Neuron (in vitro differentiated cells): ENCODE results near the gene FAM53C.
"Not testable (repeated sequence)": the region's sequence is repeated elsewhere in the genome, so short reads cannot be mapped to it uniquely, and the experiment has no call there.

Experiments used
- H2AFZ ChIP-seq: one replicate; pipeline ENCODE4 v1.6.1; 2013; ENCODE audit warnings: low read depth, mild to moderate bottlenecking, inconsistent platforms, low read length, moderate library complexity
- H3K27me3 ChIP-seq: one replicate; pipeline ENCODE4 v1.6.1; 2013; ENCODE audit warnings: low read length; ENCODE audit not compliant: insufficient read depth
- H3K36me3 ChIP-seq: one replicate; pipeline ENCODE4 v1.6.1; 2013; ENCODE audit warnings: low read length; ENCODE audit not compliant: insufficient read depth
- H3K4me1 ChIP-seq: one replicate; pipeline ENCODE4 v1.6.1; 2013; ENCODE audit warnings: low read length; ENCODE audit not compliant: insufficient read depth
- H3K4me3 ChIP-seq: 2 replicates; pipeline ENCODE4 v1.5.1; 2013; ENCODE audit warnings: mild to moderate bottlenecking, low read length, moderate library complexity
- H3K9me3 ChIP-seq: one replicate; pipeline ENCODE4 v1.6.1; 2013; ENCODE audit warnings: low read length

Gene FAM53C

DNA sequence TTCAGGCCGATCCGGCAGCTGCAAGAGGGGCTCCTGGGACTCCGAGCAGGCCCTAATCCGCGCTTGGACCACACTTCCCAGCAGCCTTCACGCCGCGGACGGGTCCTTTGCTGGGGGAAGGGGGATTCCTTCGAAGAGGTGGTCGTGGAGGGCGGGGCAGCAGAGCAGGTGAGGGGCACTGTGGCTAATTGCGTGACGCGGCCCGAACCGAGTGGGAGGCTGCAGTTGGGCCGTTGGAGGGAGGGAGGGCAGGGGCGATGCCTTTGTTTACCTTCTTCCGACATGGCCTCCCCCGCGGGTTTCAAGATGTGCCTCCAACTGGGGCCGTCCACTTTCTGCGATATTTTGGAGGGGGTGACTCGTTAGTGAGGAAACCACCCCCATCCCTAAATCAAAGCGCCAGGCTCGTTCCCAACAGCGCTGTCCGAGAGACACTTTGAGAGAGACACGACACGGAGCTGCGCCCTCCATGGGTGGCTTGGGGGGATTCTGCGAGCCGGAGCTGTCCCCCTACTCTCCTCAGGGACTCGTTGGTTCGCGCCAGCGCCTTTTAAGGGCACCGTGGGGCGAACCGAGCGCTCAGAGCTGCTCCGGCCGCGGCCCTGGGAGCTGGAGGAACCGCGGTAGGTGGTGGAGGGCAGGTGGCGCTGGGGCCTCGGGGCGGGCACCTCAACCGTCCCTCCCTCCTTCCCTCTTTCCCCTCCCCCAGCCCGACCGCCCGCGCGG, at the start of gene FAM53C:
Gene FAM53C, plus strand, starts transcription at position 582 of the 726 bp plus-strand sequence. CDS start 3,070 bp downstream, outside the sequence.
- Histone ChIP-seq H3K9me3 (no peaks in the 10 kb centered on the region), H3K4me3 (peak within 1 kb of the TSS; percentile 97), H3K27me3 (no peaks in the 10 kb centered on the region)

DNA sequence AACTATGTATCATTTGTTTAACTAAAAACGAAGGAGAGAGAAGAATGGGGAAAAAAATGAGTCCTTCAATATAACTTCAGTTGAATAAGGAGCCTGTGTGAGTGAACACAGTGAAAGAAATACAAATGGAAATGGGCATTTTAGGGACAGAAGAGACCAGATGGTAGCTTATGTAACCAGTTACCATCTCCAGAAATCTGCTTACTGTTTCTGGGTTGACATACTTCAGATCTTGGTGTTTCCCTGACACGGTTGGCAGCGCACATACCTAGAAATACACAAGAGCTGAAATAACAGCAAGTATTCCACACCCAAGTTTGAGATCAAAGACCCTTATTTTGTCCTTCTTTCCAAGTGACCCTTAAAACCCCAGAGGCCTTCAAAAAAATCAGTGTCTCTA, 48.8 kb upstream of the FAM53C start:
- peaks cover 37% of the 10 kb centered on the region for H3K36me3 ChIP-seq
- no peaks in the 10 kb centered on the region for H3K27me3 ChIP-seq
- no peak overlapping the region for H3K4me3 ChIP-seq
- H3K4me1 ChIP-seq = no peaks in the 10 kb centered on the region
- no peaks in the 10 kb centered on the region for H3K9me3 ChIP-seq
- H2AFZ ChIP-seq = no peak overlapping the region

More for the DNA sequence above, at the start of gene FAM53C:
- Histone ChIP-seq H2AFZ (peak within 1 kb of the TSS; percentile 85), H3K4me1 (peaks cover 18% of the 10 kb centered on the region), H3K36me3 (peaks cover 25% of the 10 kb centered on the region)

DNA sequence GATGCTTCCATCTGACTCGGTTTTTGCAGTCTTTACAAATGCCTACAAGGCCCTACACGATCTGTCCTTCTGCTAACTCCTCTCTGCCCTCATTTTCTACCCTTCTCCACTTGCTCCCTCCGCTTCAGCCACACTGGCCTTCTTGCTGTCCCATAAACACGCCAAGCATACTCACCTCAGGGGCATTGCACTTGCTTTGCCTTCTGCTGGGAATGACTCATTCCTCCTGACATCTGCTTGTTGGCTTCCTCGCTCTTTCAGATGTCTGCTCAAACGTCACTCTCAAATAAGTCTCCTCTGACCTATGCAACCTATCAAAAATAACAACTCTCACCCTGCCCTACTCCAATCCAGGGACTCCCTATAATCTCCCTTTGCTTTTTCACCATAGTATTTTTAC, 34.7 kb upstream of the FAM53C start:
- Histone ChIP-seq H3K4me1 (no peaks in the 10 kb centered on the region), H3K9me3 (peaks cover 3% of the 10 kb centered on the region), H3K36me3 (peaks cover 3% of the 10 kb centered on the region), H2AFZ (no peak overlapping the region), H3K27me3 (no peaks in the 10 kb centered on the region), H3K4me3 (no peak overlapping the region)

DNA sequence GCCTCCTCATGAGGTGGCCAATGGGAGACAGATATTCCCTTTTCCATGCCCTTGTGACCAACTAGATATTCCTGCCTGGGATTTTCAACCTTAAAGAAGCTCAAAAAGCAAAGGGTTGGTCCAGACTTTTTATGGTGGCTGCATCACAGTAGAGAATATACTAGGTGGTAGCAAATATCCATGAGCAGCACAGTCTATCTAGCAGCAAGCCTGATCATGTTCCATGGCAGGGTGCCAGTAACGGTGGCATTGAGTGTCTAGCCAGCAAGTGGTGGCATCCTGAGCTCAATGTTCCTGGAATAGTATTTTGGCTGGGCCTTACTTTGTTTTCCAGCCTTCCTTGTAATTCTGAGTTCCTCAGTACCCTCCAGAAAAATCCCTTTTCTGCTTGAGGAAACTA, 32.3 kb upstream of the FAM53C start:
- H2AFZ ChIP-seq = no peak overlapping the region
- no peaks in the 10 kb centered on the region for H3K9me3 ChIP-seq
- H3K4me1 ChIP-seq = no peaks in the 10 kb centered on the region
- no peak overlapping the region for H3K4me3 ChIP-seq
- peaks cover 14% of the 10 kb centered on the region for H3K36me3 ChIP-seq
- no peaks in the 10 kb centered on the region for H3K27me3 ChIP-seq

DNA sequence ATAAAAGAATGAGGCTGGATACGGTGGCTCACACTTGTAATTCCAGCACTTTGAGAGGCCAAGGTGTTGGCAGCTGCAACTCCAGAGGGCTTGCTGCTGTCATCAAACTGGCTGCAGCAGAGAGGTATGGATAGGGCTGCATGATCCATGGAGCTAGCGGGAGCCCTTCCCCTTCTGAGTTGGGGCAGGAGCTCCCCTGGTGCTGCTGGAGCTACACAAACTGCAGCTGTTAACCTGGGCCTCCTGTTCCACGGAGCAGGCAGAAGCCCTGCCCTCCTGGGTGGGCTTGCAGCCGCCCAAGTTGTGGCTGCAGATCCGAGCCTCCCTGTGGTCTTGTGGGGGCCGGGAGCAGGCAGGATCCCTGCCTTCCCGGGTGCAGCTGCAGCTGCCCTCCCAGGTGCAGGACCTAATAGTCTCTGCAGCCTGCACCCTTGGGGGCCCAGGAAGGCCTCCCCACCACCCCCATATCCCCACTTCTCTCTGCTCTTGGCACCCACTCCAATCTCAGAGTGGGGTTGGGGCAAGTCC, 22.3 kb upstream of the FAM53C start:
- Histone ChIP-seq H3K27me3 (no peaks in the 10 kb centered on the region), H3K4me3 (no peak overlapping the region), H3K36me3 (peaks cover 45% of the 10 kb centered on the region), H2AFZ (no peak overlapping the region), H3K9me3 (no peaks in the 10 kb centered on the region), H3K4me1 (no peaks in the 10 kb centered on the region)

DNA sequence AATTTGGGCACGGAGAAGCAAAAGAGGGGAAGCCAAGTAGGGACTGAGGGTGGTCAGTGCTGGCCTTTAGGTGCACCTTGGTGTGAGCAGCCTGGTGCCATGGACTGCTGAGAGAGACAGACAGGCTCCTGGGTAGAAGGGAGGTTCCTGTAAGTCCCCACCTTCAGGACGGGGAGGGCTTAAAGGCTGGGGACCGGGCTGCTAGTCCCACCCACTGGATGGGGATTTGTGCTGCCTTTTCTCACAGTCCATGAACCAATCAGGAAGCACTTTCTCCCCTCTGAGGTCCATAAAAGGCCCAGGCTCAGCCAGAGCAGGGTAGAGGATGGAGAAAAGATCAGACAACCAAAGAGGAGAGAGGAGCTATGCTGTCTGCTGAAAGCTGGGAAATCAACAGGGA, 21.7 kb upstream of the FAM53C start:
- Histone ChIP-seq H3K4me3 (no peak overlapping the region), H3K4me1 (no peaks in the 10 kb centered on the region), H3K27me3 (no peaks in the 10 kb centered on the region), H3K9me3 (no peaks in the 10 kb centered on the region), H2AFZ (no peak overlapping the region), H3K36me3 (peaks cover 45% of the 10 kb centered on the region)

DNA sequence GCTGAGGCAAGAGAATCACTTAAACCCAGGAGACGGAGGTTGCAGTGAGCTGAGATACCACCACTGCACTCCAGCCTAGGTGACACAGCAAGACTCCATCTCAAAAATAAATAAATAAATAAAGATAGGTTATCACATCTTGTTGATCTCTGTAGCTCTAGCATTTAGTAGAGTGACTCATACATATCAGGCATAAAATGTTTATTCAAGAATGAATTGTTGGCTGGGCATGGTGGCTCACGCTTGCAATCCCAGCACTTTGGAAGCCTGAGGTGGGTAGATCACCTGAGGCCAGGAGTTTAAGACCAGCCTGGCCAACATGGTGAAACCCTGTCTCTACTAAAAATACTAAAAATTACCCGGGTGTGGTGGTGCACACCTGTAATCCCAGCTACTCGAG, 19.9 kb upstream of the FAM53C start:
- H3K4me1 ChIP-seq, H3K9me3 ChIP-seq, H3K27me3 ChIP-seq, H2AFZ ChIP-seq, H3K4me3 ChIP-seq: not testable (repeated sequence)
- peaks cover 38% of the 10 kb centered on the region for H3K36me3 ChIP-seq

DNA sequence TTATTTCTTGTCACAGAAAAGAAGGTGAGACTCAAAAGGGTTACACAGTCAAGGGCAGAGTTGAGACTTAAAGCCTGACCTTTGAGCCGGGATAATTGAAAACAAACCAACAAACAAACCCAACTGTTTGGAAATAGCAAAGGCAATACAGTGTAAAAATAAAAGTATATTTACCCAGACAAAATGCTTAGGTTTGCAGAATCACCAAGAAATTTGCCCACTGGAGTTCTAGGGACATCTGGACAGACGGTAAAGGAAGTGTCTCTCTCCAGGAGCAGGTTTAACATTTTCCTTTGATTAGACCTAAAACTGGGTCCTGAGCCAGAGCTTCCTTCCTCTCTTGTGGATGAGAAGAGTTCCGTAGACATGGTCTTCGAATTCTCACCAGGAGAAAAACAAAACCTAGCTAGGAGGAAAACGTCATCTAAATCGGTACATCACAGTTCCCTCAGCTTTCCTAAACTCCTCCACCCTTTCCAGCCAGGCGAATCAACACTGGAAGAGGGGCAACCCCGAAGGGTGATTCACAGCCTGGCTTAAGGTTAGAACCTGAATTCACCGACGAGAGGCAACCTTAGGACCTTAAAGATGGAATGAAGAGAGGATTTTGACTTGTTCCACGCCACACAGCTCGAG, 7.1 kb upstream of the FAM53C start:
- Histone ChIP-seq H3K9me3 (no peaks in the 10 kb centered on the region), H3K4me3 (peak overlapping the region; percentile 72), H2AFZ (peak overlapping the region; percentile 66), H3K36me3 (peaks cover 6% of the 10 kb centered on the region), H3K27me3 (no peaks in the 10 kb centered on the region), H3K4me1 (peaks cover 10% of the 10 kb centered on the region)

DNA sequence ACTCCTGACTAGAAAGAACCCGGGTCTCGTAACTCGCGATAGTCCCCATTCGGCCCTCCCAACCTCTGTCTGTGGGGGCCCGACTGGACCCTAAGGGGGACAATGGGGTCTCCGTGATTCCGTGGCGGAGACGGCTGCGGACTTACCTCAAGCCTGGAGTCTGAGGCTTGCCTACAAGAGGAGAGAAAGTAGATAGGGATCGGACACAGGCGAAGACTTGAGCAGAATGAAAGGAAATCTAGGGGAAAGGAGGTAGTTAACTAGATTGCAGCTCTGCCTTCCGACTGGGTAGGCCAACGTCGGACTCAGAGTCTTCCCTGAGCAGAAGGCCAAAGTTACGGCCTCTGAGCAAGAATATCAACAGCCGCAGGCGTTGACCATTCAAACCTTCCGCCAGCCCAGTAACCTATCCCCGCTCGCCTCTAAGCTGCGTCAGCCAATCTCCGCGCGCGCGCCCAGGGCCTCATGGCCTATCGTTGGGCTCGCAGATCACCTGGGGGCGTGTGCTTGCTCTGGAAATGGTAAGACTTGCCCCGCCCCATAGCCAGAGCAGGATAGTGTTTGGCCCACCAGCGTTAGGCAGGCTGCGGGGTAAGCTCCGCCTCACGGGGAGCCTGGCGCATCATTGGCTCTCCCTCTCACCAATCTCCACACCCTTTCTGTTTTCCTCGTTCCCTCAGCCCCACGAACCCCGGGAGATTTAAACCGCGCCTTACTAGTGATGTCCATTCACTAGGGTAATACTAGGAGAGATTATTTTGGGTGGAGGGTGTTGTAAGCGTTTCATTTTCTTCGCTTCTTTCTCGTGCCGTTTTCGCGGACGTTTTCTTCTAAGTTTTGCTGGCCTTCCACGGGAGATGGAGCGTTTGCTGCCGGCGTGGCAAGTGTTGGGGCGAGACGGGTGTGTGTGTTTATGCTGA, 6.4 kb upstream of the FAM53C start, which contains the start of gene CDC25C:
Gene CDC25C, minus strand, starts transcription at position 356 of the 920 bp plus-strand sequence. CDS start 624 bp downstream, outside the sequence.
- H3K9me3 ChIP-seq = no peaks in the 10 kb centered on the region
- peaks cover 3% of the 10 kb centered on the region for H3K36me3 ChIP-seq
- peaks cover 10% of the 10 kb centered on the region for H3K4me1 ChIP-seq
- no peaks in the 10 kb centered on the region for H3K27me3 ChIP-seq
- H2AFZ ChIP-seq = peak within 1 kb of the TSS; percentile 90
- H3K4me3 ChIP-seq = peak within 1 kb of the TSS; percentile 72

DNA sequence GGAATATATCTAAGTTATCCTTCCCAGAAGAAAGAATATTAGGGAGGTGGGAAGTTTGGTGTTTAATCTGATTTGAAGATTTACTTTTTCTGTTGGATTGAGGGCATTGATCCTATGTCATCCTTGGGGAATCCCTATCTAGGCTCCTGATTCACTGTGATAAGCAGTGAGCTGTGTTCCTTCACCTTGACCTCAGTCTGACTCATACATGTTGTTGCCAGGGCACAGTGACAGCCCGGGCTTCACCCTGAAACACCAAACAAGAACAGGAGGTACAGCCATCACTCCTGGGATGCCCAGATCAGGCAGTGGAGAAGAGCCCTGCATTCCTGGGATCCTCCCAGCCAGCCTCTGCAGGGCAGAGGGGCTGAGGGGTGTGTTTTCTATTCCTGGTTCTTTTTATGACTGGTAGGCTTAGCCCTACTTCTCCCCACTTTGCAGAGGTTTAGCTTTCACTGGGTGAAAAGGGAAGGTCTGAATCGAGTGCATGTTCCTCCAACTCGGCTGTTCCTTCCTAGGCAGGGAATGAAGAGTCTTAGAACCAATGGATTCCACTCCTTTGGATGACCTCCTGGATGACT, 3.1 kb upstream of the FAM53C start:
- Histone ChIP-seq H3K4me1 (peaks cover 23% of the 10 kb centered on the region), H3K9me3 (no peaks in the 10 kb centered on the region), H3K27me3 (no peaks in the 10 kb centered on the region), H3K36me3 (peaks cover 2% of the 10 kb centered on the region), H3K4me3 (no peak overlapping the region), H2AFZ (no peak overlapping the region)

DNA sequence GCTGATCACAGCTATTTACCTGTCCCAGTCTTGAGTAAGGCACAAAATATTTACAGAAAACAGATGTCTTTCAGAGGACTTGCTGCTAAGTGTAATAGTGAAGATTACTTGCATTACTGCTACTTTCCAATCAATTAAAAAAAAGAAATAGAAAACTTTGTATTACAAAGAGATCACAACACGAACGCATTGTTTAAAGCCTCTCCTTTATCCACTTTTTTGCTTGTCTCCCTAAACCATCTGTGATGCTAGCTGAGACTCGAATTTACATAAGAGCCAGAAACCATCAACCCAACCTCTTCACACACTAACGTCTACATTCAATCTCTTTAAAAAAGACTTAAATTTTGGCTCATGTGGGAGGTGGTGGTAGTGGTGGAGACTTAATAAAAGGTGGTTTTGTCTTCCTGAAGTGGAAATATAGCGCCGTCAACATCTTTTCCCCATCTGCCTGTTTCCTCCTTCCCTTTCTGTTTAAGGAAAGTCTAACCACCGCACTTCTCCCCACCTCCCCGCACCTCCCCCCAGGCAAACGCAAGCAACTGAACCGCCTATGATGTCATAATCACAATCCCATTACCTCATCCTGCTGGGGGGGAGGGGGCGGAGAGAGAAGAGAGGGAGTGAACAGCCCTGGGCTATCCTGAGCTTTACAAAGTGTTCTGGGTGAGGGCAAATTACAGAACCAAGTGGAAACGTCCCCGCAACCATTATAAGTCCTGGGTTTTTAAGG, 948 bp upstream of the FAM53C start:
- Histone ChIP-seq H3K27me3 (no peaks in the 10 kb centered on the region), H3K4me1 (peaks cover 18% of the 10 kb centered on the region), H3K4me3 (peak overlapping the region; percentile 97), H2AFZ (peak overlapping the region; percentile 85), H3K36me3 (peaks cover 24% of the 10 kb centered on the region), H3K9me3 (no peaks in the 10 kb centered on the region)
